Measurements from ENCODE around the gene FBXO42. TPM values are rescaled to one million over a fixed set of nuclear protein-coding genes. Genes with fewer than 3 reads are reported as not detected.

Gene FBXO42
- total RNA-seq, 2 experiments from 2014 or later = 14.3 to 18.1 TPM

DNA sequence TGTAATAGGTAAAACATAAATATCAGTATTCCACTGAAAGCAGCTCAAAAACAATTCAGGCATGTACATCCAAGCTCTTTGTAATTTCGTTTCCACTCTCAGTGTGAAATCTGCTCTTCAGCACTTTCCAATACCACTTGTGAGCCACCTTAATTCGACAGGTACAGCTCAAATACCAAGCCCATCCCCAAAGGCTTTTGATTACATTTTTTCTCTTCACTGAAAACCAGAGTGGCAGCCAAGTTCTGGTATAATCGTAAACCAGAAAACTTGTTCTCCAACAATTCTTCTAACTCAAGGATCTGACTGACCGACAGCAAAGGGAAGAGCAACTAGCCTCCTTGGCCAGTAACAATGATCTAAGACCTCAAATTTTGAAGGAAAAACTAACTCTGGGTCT, 36.8 kb downstream of the FBXO42 start:
- no peaks in the 10 kb centered on the region for H3K27me3 Mint-ChIP-seq
- ChIA-PET CTCF (interaction anchor here (0.6 to 1.8 kb wide), 3 partner anchors 9 to 540 kb away, joined by 3 to 4 read pairs (median 4); no protein-coding TSS in a partner anchor), POLR2A (no interaction called here)
- peaks cover 9% of the 10 kb centered on the region for H3K4me1 Mint-ChIP-seq
- DNase-seq = no peak
- ATAC-seq = no peak
- H3K4me3 Mint-ChIP-seq = no peak overlapping the region
- intact Hi-C loops (cut with DNase I, micrococcal nuclease) = no loop called here
- peaks cover 16% of the 10 kb centered on the region for H3K36me3 Mint-ChIP-seq (ENCODE audit: low read depth)
- no peak overlapping the region for H3K27ac Mint-ChIP-seq
- no peaks in the 10 kb centered on the region for H3K9me3 Mint-ChIP-seq (ENCODE audit: low read depth)

DNA sequence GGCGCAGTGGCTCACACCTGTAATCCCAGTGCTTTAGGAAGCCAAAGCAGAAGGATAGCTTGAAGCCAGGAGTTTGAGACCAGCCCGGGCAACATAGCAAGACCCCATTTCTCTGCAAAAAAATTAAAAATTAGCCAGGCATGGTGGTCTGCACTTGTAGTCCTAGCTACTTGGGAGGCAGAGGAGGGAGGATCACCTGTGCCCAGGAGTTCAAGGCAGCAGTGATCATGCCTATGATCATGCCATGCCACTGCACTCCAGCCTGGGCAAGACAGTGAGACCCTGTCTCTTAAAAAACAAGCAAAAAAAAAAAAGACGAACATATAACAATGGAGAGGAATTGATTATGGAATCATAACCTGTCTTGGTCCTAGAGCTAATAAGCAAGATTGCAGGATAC, 45.1 kb downstream of the FBXO42 start:
- H3K4me1 Mint-ChIP-seq = no peaks in the 10 kb centered on the region
- H3K4me3 Mint-ChIP-seq = no peak overlapping the region
- H3K27ac Mint-ChIP-seq = no peak overlapping the region
- intact Hi-C loops (cut with DNase I, micrococcal nuclease) = no loop called here
- DNase-seq (no peak), ATAC-seq (no peak)
- no peaks in the 10 kb centered on the region for H3K9me3 Mint-ChIP-seq (ENCODE audit: low read depth)
- H3K36me3 Mint-ChIP-seq (ENCODE audit: low read depth) = peaks cover 24% of the 10 kb centered on the region
- no peaks in the 10 kb centered on the region for H3K27me3 Mint-ChIP-seq
- ChIA-PET POLR2A (interaction anchor here (0.6 to 0.7 kb wide), 2 partner anchors 54 to 145 kb away, joined by 3 to 8 read pairs; no protein-coding TSS in a partner anchor), CTCF (interaction anchor here (0.6 kb wide), 1 partner anchor 17 kb away, joined by 4 read pairs; no protein-coding TSS in a partner anchor)

DNA sequence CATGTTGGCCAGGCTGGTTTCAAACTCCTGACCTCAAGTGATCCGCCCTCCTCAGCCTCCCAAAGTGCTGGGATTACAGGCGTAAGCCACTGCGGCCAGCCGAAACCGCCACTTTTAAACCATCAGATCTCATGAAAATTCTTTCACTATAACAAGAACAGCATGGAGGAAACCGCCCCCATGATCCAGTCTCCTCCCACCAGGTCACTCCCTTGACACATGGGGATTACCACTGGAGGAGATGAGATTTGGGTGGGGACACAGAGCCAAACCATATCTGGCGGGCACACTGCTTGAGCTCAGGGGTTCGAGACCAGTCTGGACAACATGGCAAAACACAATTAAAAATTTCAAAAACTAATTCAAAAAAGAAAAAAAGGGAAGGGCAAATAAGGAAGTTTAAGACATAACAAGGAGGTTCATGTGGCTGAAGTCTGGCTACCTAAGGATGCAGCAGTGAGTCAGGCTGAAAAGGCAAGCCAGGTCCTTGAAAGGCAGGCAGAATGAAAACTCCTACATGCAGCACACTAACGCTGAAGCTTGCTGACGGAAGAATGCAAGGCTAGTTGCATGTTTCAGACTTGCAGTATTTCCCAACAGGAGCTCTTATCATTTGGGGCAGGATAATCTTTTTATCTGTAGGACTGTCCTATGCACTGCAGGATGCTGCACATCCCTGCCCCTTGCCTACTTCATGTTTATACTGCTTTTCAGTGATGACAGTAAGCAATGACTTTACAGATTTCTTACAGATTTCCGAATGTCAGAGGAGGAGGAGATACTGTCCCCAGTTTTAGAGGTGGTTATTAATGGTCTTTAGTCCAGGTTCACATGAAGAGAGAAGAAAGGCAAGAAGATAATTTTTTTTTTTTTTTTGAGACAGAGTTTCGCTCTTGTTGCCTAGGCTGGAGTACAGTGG, 49.3 kb downstream of the FBXO42 start:
- H3K27me3 Mint-ChIP-seq = no peaks in the 10 kb centered on the region
- DNase-seq (no peak), ATAC-seq (no peak)
- H3K27ac Mint-ChIP-seq = no peak overlapping the region
- intact Hi-C loops (cut with DNase I, micrococcal nuclease) = no loop called here
- CTCF ChIA-PET = no interaction called here
- POLR2A ChIA-PET = no interaction called here
- H3K4me3 Mint-ChIP-seq = no peak overlapping the region
- H3K36me3 Mint-ChIP-seq (ENCODE audit: low read depth) = peaks cover 26% of the 10 kb centered on the region
- no peaks in the 10 kb centered on the region for H3K9me3 Mint-ChIP-seq (ENCODE audit: low read depth)
- no peaks in the 10 kb centered on the region for H3K4me1 Mint-ChIP-seq

DNA sequence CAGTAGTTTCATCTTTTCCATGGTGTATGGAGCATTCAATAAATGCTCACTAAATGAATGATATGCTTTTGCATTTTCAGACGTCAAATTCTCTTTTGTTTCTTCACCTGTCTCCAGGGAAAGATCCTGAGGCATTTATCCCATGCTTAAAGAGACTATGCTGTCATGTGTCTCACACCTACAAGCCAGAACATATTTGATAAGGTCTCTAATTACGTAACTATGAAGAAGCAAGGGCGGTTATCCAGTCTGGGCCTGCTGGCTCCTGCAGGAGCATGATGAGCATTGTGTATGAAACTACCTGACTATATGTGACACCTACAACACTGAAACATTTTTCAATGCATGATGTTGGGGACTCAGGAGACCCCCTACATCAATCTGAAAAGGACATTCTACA, 51.8 kb downstream of the FBXO42 start:
- no peaks in the 10 kb centered on the region for H3K4me1 Mint-ChIP-seq
- no peaks in the 10 kb centered on the region for H3K27me3 Mint-ChIP-seq
- no peak overlapping the region for H3K27ac Mint-ChIP-seq
- peaks cover 26% of the 10 kb centered on the region for H3K36me3 Mint-ChIP-seq (ENCODE audit: low read depth)
- POLR2A ChIA-PET = no interaction called here
- intact Hi-C loops (cut with DNase I, micrococcal nuclease) = no loop called here
- H3K9me3 Mint-ChIP-seq (ENCODE audit: low read depth) = no peaks in the 10 kb centered on the region
- H3K4me3 Mint-ChIP-seq = no peak overlapping the region
- no peak for ATAC-seq
- DNase-seq = no peak
- CTCF ChIA-PET = no interaction called here

DNA sequence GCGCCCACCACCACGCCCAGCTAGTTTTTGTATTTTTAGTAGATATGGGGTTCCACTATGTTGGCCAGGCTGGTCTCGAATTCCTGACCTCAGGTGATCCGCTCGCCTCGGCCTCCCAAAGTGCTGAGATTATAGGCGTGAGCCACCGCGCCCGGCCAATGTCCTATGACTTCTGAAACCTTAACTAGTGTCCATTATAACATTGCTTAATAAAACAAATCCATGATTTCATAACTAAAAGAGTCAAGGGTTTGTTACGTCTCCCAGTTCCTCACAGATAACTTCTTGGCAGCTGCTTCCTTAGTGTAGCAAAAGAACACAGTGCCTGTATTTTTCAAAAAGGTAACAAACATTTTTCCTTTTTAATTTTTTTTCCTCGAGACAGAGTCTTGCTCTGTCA, 53.6 kb downstream of the FBXO42 start:
- no peak for DNase-seq
- ChIA-PET CTCF (interaction anchor here (0.7 kb wide), 1 partner anchor 95 kb away, joined by 3 read pairs; no protein-coding TSS in a partner anchor), POLR2A (no interaction called here)
- Mint-ChIP-seq H3K27ac (no peak overlapping the region), H3K9me3 (ENCODE audit: low read depth) (no peaks in the 10 kb centered on the region), H3K4me1 (no peaks in the 10 kb centered on the region), H3K36me3 (ENCODE audit: low read depth) (peaks cover 37% of the 10 kb centered on the region), H3K27me3 (no peaks in the 10 kb centered on the region), H3K4me3 (no peak overlapping the region)
- intact Hi-C loops (cut with DNase I, micrococcal nuclease) = no loop called here
- no peak for ATAC-seq

DNA sequence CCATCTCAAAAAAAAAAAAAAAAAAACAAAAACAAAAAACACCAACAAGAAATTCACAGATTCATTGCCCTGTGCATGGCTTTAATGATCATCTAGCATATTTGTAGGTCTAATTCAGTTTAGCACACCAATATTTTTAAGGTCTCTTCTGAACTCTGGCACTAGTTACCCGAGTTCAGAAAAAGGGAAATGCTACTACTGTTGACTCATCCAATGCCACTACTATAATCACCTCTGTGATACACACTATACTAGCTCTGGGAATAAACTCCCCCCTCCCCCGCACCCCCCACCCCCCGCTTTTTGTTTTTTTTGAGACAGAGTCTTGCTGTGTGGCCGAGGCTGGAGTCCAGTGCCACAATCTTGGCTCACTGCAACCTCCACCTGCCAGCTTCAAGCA, 55.6 kb downstream of the FBXO42 start:
- DNase-seq (no peak), ATAC-seq (no peak)
- Mint-ChIP-seq H3K36me3 (ENCODE audit: low read depth) (peaks cover 25% of the 10 kb centered on the region), H3K27ac (no peak overlapping the region), H3K9me3 (ENCODE audit: low read depth) (no peaks in the 10 kb centered on the region), H3K27me3 (no peaks in the 10 kb centered on the region), H3K4me1 (no peaks in the 10 kb centered on the region), H3K4me3 (no peak overlapping the region)
- POLR2A ChIA-PET = no interaction called here
- intact Hi-C loops (cut with DNase I, micrococcal nuclease) = no loop called here
- CTCF ChIA-PET = no interaction called here

DNA sequence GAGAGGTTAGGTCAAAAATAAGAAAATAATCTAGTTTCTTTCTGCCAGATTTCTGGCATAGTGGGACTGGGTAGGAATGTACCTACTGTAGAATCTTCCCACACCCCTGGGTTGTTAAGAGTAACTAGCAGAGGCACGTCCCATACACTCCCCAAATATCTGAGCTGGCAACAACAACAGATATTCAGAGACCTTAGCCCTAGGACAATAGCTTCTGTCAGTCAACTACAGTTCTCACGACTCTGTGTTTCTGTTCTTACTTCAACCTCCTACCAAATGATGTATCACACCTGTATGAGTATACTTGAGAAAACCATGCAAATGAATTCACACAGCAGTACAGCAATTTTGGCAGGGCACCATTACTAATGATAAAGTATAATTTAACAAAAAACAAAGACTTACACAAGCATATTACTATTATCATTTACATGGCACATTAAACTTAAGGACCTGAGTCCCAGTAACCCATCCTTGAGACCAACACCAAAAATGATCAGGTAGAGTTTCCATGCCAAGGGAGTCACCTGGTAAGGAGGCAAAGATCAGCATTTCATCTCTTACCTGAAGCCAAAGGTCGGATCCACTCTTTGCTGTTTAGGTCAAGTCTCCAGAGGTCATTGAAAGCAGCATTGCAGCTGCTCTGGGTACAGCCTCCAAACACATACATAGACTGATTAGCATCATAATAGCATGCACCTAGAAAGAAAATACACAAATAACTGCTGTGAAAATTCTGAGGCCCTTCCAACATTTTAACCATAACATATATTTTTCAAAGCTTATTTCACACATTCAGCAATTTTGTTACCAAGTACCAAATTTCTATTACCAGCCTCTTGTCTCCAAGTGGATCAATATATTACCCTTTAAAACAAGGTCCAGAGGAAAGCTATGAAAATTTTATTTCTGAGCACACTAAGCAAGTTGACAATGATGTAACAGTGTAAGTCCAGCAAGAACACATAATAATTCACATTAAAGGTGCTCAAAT, 57.8 kb downstream of the FBXO42 start:
- Mint-ChIP-seq H3K9me3 (ENCODE audit: low read depth) (no peaks in the 10 kb centered on the region), H3K27ac (no peak overlapping the region), H3K27me3 (no peaks in the 10 kb centered on the region), H3K4me1 (no peaks in the 10 kb centered on the region), H3K36me3 (ENCODE audit: low read depth) (peaks cover 26% of the 10 kb centered on the region), H3K4me3 (no peak overlapping the region)
- no peak for ATAC-seq
- intact Hi-C loops (cut with DNase I, micrococcal nuclease) = no loop called here
- CTCF ChIA-PET = interaction anchor here (2.2 kb wide), 1 partner anchor 11 kb away, joined by 6 read pairs; no protein-coding TSS in a partner anchor
- DNase-seq = no peak
- POLR2A ChIA-PET = interaction anchor here (0.5 kb wide), 1 partner anchor 32 kb away, joined by 3 read pairs; no protein-coding TSS in a partner anchor

DNA sequence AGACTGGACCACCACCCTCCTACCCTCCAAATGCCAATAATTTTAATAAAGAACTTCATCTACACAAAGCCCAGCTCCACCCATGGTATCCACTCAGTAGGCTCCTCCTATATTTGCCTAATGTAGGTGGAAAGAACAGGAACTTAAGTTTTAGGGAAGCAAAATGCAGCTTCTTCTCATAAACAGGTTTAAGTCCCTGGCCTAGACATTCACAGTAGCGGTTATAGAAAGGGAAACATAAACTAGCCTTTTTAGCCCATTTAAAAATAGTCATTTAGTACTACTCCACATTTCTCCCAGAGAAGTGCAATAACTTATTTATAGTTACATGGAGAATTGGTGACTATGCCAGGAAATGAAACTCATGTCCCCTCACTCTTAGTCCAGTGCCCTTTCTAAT, 58.7 kb downstream of the FBXO42 start:
- POLR2A ChIA-PET = no interaction called here
- Mint-ChIP-seq H3K27me3 (no peaks in the 10 kb centered on the region), H3K4me1 (no peaks in the 10 kb centered on the region), H3K9me3 (ENCODE audit: low read depth) (no peaks in the 10 kb centered on the region), H3K27ac (no peak overlapping the region), H3K4me3 (no peak overlapping the region), H3K36me3 (ENCODE audit: low read depth) (peaks cover 27% of the 10 kb centered on the region)
- CTCF ChIA-PET = interaction anchor here (2.2 kb wide), 1 partner anchor 12 kb away, joined by 6 read pairs; no protein-coding TSS in a partner anchor
- ATAC-seq (no peak), DNase-seq (no peak)
- intact Hi-C loops (cut with DNase I, micrococcal nuclease) = no loop called here

DNA sequence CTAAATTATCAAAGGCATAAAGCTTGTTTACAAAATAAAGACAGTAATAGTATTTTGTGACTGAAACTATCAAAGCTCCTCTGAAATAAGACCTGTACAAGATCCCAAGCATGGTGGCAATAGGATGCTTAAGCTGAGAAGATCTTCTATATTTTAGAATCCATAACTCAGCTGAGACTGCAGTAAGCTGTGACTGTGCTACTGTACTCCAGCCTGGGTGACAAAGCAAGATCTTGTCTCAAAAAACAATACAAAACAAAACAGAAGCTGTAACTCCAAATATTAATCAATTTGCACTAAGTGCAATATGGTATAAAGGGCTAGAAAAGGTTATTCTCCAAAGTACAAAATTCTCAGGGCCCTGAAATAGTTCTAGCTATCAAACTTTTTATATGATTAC, 59.5 kb downstream of the FBXO42 start:
- intact Hi-C loops (cut with DNase I, micrococcal nuclease) = no loop called here
- ATAC-seq = no peak
- no peaks in the 10 kb centered on the region for H3K4me1 Mint-ChIP-seq
- no peaks in the 10 kb centered on the region for H3K9me3 Mint-ChIP-seq (ENCODE audit: low read depth)
- ChIA-PET POLR2A (no interaction called here), CTCF (interaction anchor here (0.6 to 2.2 kb wide), 4 partner anchors 11 to 47 kb away, joined by 3 to 6 read pairs (median 4); no protein-coding TSS in a partner anchor)
- H3K4me3 Mint-ChIP-seq = no peak overlapping the region
- H3K27me3 Mint-ChIP-seq = no peaks in the 10 kb centered on the region
- peaks cover 27% of the 10 kb centered on the region for H3K36me3 Mint-ChIP-seq (ENCODE audit: low read depth)
- DNase-seq = no peak
- no peak overlapping the region for H3K27ac Mint-ChIP-seq

DNA sequence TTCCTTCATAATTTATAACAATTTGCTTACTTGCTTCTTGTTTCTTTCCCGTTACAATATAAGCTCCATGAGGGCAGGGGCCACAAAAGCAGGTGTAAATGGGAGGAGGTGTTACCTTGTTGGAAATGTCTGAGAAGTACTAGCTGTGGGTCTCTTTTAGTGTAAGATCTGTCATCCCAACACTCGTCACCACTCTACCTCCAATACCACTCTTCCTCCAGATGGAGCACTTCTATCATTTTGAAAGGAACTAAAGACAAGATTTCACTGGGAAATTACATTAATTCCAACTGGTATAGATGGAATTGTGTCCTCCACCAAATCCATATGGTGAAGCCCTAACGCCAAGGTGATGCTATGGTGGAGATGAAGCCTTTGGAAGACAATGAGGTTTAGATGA, 62.3 kb downstream of the FBXO42 start:
- Mint-ChIP-seq H3K4me1 (no peaks in the 10 kb centered on the region), H3K4me3 (no peak overlapping the region), H3K27ac (no peak overlapping the region), H3K9me3 (ENCODE audit: low read depth) (no peaks in the 10 kb centered on the region), H3K27me3 (no peaks in the 10 kb centered on the region), H3K36me3 (ENCODE audit: low read depth) (peaks cover 21% of the 10 kb centered on the region)
- ATAC-seq (no peak), DNase-seq (no peak)
- CTCF ChIA-PET = no interaction called here
- POLR2A ChIA-PET = interaction anchor here (0.6 kb wide), 1 partner anchor 762 kb away, joined by 3 read pairs; no protein-coding TSS in a partner anchor
- intact Hi-C loops (cut with DNase I, micrococcal nuclease) = no loop called here

DNA sequence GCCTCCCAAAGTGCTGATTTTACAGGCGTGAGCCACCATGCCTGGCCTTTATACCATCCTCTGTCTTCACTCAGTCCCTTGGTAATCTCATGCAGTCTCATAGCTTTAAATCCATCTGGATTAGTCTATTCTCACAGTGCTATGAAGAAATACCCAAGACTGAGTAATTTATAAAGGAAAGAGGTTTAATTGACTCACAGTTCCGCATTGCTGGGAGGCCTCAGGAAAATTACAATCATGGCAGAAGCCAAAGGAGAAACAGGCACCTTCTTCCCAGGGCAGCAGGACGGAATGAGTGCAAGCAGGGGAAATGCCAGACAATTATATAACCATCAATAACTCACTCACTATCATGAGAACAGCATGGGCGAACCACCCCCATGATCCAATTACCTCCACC, 66.2 kb downstream of the FBXO42 start:
- H3K9me3 Mint-ChIP-seq (ENCODE audit: low read depth) = no peaks in the 10 kb centered on the region
- no peak overlapping the region for H3K4me3 Mint-ChIP-seq
- H3K27ac Mint-ChIP-seq = no peak overlapping the region
- ATAC-seq = no peak
- no peak for DNase-seq
- ChIA-PET POLR2A (no interaction called here), CTCF (no interaction called here)
- intact Hi-C loops (cut with DNase I, micrococcal nuclease) = no loop called here
- peaks cover 2% of the 10 kb centered on the region for H3K4me1 Mint-ChIP-seq
- H3K27me3 Mint-ChIP-seq = no peaks in the 10 kb centered on the region
- peaks cover 12% of the 10 kb centered on the region for H3K36me3 Mint-ChIP-seq (ENCODE audit: low read depth)

All from activated CD4-positive, alpha-beta T cell treated with anti-CD3 and anti-CD28 coated beads for 36 hours (primary cell).